Spleen (tissue), 11 donors: ENCODE data around the gene RPL3. TPM values are rescaled to one million over a fixed set of nuclear protein-coding genes. Genes with fewer than 3 reads are reported as not detected.

Source experiments
- DNase-seq: peaks from one replicate; pipeline ENCODE4 v3.0.0-alpha.2; 2020
- H3K27ac ChIP-seq, 8 donors: fragments of 200-600 bp; sonication (generic) in 7 of 8; 1 replicate in 4 of 8; 2 replicates in 4 of 8; pipeline versions ENCODE4 v1.5.0 to v1.8.0; 2016 to 2021; ENCODE audit warnings: inconsistent platforms in 4 of 8, mild to moderate bottlenecking in 4 of 8, moderate library complexity in 1 of 8
- H3K27me3 ChIP-seq, 7 donors: fragments of 200-600 bp; sonication (generic) in 6 of 7; replicated peaks in 1 of 7; 1 replicate in 4 of 7; 2 replicates in 3 of 7; pipeline versions ENCODE4 v1.5.0 to v1.8.0; 2016 to 2021; ENCODE audit warnings: inconsistent platforms in 3 of 7, mild to moderate bottlenecking in 1 of 7
- H3K36me3 ChIP-seq, 6 donors: fragments of 200-600 bp; sonication (generic) in 5 of 6; 1 replicate in 4 of 6; 2 replicates in 2 of 6; pipeline versions ENCODE4 v1.5.0 to v1.8.0; 2016 to 2021; ENCODE audit warnings: inconsistent platforms in 2 of 6
- H3K4me1 ChIP-seq, 6 donors: fragments of 200-600 bp; sonication (generic) in 5 of 6; 1 replicate in 3 of 6; 2 replicates in 3 of 6; pipeline versions ENCODE4 v1.5.0 to v1.8.0; 2016 to 2021; ENCODE audit warnings: inconsistent platforms in 3 of 6
- H3K4me3 ChIP-seq, 8 donors: fragments of 200-600 bp; sonication (generic) in 7 of 8; 1 replicate in 4 of 8; 2 replicates in 4 of 8; pipeline versions ENCODE4 v1.5.0 to v1.8.0; 2016 to 2021; ENCODE audit warnings: inconsistent platforms in 4 of 8, mild to moderate bottlenecking in 4 of 8, moderate library complexity in 2 of 8
- H3K9me3 ChIP-seq, 8 donors: fragments of 200-600 bp; sonication (generic) in 7 of 8; 1 replicate in 4 of 8; 2 replicates in 4 of 8; pipeline versions ENCODE4 v1.5.0 to v1.8.0; 2016 to 2021; ENCODE audit warnings: inconsistent platforms in 4 of 8
- POLR2A ChIP-seq, 3 donors: fragments of 450-650 bp; IDR thresholded peaks; one replicate each; pipeline ENCODE4 v1.5.1; 2017; ENCODE audit warnings: antibody characterized with exemption in 3 of 3, mild to moderate bottlenecking in 1 of 3
- POLR2AphosphoS5 ChIP-seq, 3 donors: sonication (generic); formaldehyde crosslinking; IDR thresholded peaks; one replicate each; pipeline ENCODE4 v1.5.1; 2017; ENCODE audit warnings: antibody characterized with exemption in 3 of 3
- WGBS, 5 donors: extraction: QIAGEN DNeasy Blood & Tissue Kit in 3 of 5; methylation state at CpG; one replicate each; pipeline versions ENCODE4 v1.1.5 to v1.1.7; 2013 to 2018; 5-methylcytosine and 5-hydroxymethylcytosine counted together
- intact Hi-C: fragments of 100-400 bp; cut with DNase I; formaldehyde crosslinking; loops from one replicate; pipeline ENCODE4 v1.15.0; 2023; ENCODE audit warnings: low total_unique reads
- polyA plus RNA-seq, 3 donors: library from polyadenylated mRNA; stranded (reverse); fragments of 200-250 nt; gene quantifications; one replicate each; pipeline ENCODE4 v1.2.1, GENCODE V29; 2013
- total RNA-seq, 7 donors: library from RNA; depleted of rRNA in 3 of 7; stranded (reverse); fragments of >200 nt in 3 of 7; fragmentation: NEBNext Ultra II Directional in 4 of 7; extraction: Animal tissue kit (Norgen Biotek cat#: 25700) in 4 of 7; gene quantifications; one replicate each; pipeline versions ENCODE4 v1.1.0 to v1.2.1, GENCODE V29; 2016 to 2021
- TF ChIP-seq, protein P1 (sequence below), 11 experiments: fragments of 200-600 bp in 7 of 11; fragments of 450-650 bp in 4 of 11; sonication (generic) in 4 of 11; IDR thresholded peaks in 8 of 11; conservative IDR thresholded peaks in 3 of 11; 1 replicate in 7 of 11; 2 replicates in 4 of 11; pipeline versions ENCODE4 v1.4.0 to v1.8.0; 2016 to 2021; ENCODE audit warnings: antibody characterized with exemption in 11 of 11, inconsistent platforms in 4 of 11, mild to moderate bottlenecking in 1 of 11
- donor health status: healthy with polysubstance abuse.
- donor health status: DM: no; HTN: no; CAD: no; lungs with moderate emphysema.
- donor health status: DM: no; HTN: no; CAD: no.
- donor health status: Bipolar disorder and iron deficiency.
- donor health status: healthy.
- donor health status: DM: no; HTN: no; CAD: no.
- donor health status: DM: yes; HTN: yes; CAD: no.

Gene RPL3
- total and polyA plus RNA-seq, 10 donors = 1,607 to 6,240 (median 1,995) TPM

DNA sequence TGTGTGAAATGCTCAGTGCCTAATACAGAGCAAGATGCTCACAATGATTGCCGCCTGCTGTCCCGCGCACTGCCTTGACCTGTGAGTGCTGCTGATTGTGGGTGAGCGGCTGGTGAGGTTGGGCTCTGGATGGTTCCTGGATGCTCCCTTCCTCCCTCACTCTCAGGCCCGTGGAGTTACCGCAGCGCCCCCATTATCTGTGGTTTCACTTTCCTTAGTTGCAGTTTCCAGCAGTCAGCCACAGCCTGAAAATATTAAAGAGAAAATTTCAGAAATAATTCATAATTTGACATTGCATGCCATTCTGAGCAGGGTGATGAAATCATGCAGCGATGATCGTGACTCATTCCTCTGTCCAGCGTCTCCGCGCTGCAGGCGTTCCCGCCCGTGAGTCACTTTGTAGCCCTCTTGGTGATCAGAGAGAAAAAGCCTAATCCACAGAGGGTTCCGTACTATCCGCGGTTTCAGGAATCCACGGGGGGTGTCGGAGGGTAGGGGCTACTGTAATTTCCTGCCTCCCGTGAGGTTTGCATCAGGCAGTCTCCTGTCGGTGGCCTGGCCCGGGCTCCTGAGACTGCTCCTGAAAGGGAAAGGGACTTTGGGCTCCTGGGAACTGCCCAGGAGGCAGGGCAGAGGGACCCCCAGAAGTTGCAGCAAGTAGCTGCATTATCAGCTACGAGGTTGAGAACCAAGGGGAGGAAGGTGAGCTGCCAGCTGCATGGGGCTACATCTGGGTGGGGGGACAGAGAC, 10.6 kb downstream of the RPL3 start:
- DNase-seq = peak; percentile 74

DNA sequence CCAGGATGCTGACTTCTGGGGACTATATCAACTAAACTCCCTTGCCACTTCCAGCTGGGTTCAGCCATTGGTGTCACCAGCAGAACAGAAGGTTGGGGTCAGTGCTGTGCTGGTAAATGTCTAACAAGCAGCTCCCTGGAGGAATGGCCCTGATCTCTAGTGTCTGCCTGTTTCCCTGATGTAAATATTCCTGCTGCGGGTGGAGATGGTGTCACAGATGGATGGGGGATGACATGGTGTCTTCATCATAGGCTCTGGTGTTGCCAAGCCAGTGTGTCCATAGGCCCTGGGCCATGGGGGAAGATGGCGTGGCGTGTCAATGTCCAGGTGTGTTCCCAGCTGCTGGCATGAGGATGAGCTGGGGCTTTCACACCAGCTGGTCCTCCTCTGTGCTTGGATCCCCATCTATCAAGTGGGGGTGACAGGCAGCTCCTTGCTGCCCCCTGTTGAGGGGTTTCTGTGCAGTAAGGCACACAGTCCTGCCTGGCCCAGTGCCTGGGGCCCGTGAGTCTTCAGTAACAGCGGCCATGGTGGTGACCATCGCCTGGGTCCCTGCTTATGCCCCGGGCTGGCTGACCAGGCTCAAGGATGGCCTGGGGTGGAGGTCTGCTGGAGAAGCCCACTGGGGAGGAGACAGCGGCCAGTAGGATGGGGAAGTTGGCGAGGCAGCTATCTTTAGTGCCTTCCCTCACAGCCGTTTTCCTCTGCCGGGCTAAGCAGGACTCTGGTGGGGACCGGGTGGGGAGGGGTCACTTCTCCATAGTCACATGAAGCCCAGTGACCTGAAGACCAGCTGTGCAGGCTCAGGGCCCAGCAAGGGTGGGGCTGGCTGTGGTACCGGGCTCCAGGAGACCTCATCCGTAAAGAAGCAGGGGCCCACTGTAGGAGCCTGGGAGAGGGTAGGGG, 12.7 kb downstream of the RPL3 start:
- DNase-seq = peak; percentile 77
- Histone ChIP-seq H3K4me3 (no peak overlapping the region), H3K27ac (no peak overlapping the region), H3K36me3 (peaks cover 0 to 24% (median 3%) of the 10 kb centered on the region in 6 donors), H3K27me3 (no peaks in the 10 kb centered on the region), H3K9me3 (no peaks in the 10 kb centered on the region), H3K4me1 (peaks cover 4 to 49% (median 32%) of the 10 kb centered on the region in 6 donors)
- intact Hi-C loops = loop anchor here (10.0 kb wide), 1 partner anchor 52 kb away; no protein-coding TSS in a partner anchor
- TF ChIP-seq POLR2A (IDR thresholded peaks at IDR 0.05) = no peak
- TF ChIP-seq, protein P1, sequence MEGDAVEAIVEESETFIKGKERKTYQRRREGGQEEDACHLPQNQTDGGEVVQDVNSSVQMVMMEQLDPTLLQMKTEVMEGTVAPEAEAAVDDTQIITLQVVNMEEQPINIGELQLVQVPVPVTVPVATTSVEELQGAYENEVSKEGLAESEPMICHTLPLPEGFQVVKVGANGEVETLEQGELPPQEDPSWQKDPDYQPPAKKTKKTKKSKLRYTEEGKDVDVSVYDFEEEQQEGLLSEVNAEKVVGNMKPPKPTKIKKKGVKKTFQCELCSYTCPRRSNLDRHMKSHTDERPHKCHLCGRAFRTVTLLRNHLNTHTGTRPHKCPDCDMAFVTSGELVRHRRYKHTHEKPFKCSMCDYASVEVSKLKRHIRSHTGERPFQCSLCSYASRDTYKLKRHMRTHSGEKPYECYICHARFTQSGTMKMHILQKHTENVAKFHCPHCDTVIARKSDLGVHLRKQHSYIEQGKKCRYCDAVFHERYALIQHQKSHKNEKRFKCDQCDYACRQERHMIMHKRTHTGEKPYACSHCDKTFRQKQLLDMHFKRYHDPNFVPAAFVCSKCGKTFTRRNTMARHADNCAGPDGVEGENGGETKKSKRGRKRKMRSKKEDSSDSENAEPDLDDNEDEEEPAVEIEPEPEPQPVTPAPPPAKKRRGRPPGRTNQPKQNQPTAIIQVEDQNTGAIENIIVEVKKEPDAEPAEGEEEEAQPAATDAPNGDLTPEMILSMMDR (IDR thresholded peaks at IDR 0.05 in 8 of 11, conservative IDR thresholded peaks at IDR 0.05 in 3 of 11) = peak in 7 of 11 experiments; percentile 12 to 68 (median 49)
- peak in 1 of 3 donors; percentile 13 for TF ChIP-seq POLR2AphosphoS5 (IDR thresholded peaks at IDR 0.05)
- WGBS, 5 donors = 41 to 61% (median 55%) methylated on average over 12 to 14 of the region's 14 CpGs

More for the DNA sequence above, 10.6 kb downstream of the RPL3 start:
- Histone ChIP-seq H3K27ac (peak overlapping the region in 7 of 8 donors; percentile 55 to 69 (median 60)), H3K27me3 (no peaks in the 10 kb centered on the region), H3K4me1 (peaks cover 10 to 70% (median 47%) of the 10 kb centered on the region in 6 donors), H3K4me3 (peak overlapping the region in 2 of 8 donors; percentile 19 to 48), H3K9me3 (no peaks in the 10 kb centered on the region), H3K36me3 (peaks cover 0 to 45% (median 24%) of the 10 kb centered on the region in 6 donors)
- intact Hi-C loops = loop anchor here (10.0 kb wide), 1 partner anchor 54 kb away; no protein-coding TSS in a partner anchor
- TF ChIP-seq POLR2A (IDR thresholded peaks at IDR 0.05) (no peak), POLR2AphosphoS5 (IDR thresholded peaks at IDR 0.05) (peak in 1 of 3 donors; percentile 47)
- WGBS, 5 donors = 36 to 46% (median 41%) methylated on average over 22 to 24 of the region's 24 CpGs

DNA sequence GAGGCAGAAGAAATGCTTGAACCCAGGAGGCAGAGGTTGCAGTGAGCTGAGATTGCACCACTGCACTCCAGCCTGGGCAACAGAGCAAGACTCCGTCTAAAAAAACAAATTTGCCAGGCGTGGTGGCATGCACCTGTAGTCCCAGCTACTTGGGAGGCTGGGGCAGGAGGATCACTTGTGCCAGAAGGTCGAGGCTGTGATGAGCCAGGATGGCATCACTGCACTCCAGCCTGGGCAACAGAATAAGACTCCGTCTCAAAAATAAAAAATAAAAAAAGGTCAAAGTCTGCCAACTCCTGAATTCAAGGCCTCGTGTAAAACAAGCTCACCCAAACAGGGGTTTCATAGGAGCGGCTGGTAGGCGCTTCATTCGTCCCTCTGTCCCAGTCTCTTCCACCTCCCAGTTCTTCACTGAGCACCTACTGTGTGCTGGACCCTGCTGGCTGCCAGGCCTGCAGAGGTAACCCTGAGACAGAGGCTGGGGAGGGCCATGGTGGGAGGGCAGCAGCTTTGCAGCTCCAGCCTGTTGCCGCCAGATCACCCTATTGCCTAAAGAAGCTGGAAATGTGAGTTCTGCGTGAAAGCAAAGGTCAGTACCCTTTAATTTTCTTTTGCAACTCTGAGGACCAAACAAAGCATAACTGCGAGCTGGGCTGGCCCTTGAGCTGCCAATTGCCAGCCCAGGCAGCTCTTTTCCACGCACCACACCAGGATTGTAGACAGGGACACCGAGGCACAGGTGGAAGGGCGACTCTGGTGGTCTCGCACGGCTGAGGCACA, 15.3 kb downstream of the RPL3 start:
- Histone ChIP-seq H3K4me3 (no peak overlapping the region), H3K27me3 (no peaks in the 10 kb centered on the region), H3K9me3 (no peaks in the 10 kb centered on the region), H3K4me1 (peaks cover 11 to 49% (median 34%) of the 10 kb centered on the region in 6 donors), H3K27ac (no peak overlapping the region), H3K36me3 (no peaks in the 10 kb centered on the region)
- TF ChIP-seq, protein P1 (IDR thresholded peaks at IDR 0.05 in 8 of 11, conservative IDR thresholded peaks at IDR 0.05 in 3 of 11) = no peak
- TF ChIP-seq POLR2A (IDR thresholded peaks at IDR 0.05) (no peak), POLR2AphosphoS5 (IDR thresholded peaks at IDR 0.05) (no peak)
- 86 to 96% (median 90%) methylated on average over 10 to 16 of the region's 16 CpGs for WGBS, 5 donors
- DNase-seq = no peak
- intact Hi-C loops = loop anchor here (10.0 kb wide), 1 partner anchor 49 kb away; no protein-coding TSS in a partner anchor

DNA sequence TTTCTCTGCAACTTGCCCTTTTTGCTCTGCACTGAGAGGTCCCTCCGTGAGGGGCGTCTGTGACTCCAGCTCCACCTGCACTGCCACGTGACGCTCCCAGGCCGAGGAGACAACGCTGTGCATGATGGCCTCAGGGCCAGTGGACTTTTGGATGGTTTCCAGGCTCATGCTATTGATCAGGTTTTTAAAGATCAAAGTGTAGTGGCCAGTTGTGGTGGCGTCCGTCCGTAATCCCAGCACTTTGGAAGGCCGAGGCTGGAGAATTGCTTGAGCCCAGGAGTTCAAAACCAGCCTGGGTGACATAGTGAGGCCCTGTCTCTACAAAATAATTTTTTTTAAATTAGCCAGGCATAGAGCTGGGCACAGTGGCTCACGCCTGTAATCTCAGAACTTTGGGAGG, 16.1 kb downstream of the RPL3 start:
- intact Hi-C loops = loop anchor here (10.0 kb wide), 1 partner anchor 49 kb away; no protein-coding TSS in a partner anchor
- TF ChIP-seq POLR2AphosphoS5 (IDR thresholded peaks at IDR 0.05) = no peak
- no peak for TF ChIP-seq POLR2A (IDR thresholded peaks at IDR 0.05)
- TF ChIP-seq, protein P1 (IDR thresholded peaks at IDR 0.05 in 8 of 11, conservative IDR thresholded peaks at IDR 0.05 in 3 of 11) = no peak
- WGBS, 5 donors = 92 to 95% (median 94%) methylated on average over 11 of the region's 11 CpGs

More for the DNA sequence above, 16.1 kb downstream of the RPL3 start:
- H3K4me3 ChIP-seq = no peak overlapping the region
- H3K36me3 ChIP-seq = no peaks in the 10 kb centered on the region
- DNase-seq = no peak
- H3K27me3 ChIP-seq = no peaks in the 10 kb centered on the region
- no peaks in the 10 kb centered on the region for H3K9me3 ChIP-seq
- H3K27ac ChIP-seq = no peak overlapping the region
- H3K4me1 ChIP-seq = peaks cover 11 to 49% (median 30%) of the 10 kb centered on the region in 6 donors
